ENCODE measurements around the gene PPP1R9A.

Gene PPP1R9A

GRCh38 chr7:94912085-94912484, 4.7 kb downstream of the PPP1R9A start:
- no peaks in the 10 kb centered on the region for H3F3A ChIP-seq (ENCODE audit: insufficient read depth)
- no peak overlapping the region for H3K4me2 ChIP-seq (ENCODE audit: low read depth, low read length, poor library complexity, severe bottlenecking)
- no peaks in the 10 kb centered on the region for H3K36me3 ChIP-seq (ENCODE audit: low read length)
- H4K20me1 ChIP-seq (ENCODE audit: low read depth, low read length): no peaks in the 10 kb centered on the region; the same call in 1 of the 2 replicates
- H3K27ac ChIP-seq (ENCODE audit: low read depth, low read length): no peak overlapping the region
- H3K9ac ChIP-seq (ENCODE audit: low read length): no peak overlapping the region
- H3K79me2 ChIP-seq (ENCODE audit: insufficient read depth, low read length): no peaks in the 10 kb centered on the region
- H3K27me3 ChIP-seq (ENCODE audit: low read length): no peaks in the 10 kb centered on the region
- H2AFZ ChIP-seq (ENCODE audit: low read depth, low read length, severe bottlenecking): no peak overlapping the region
- TF ChIP-seq CTCF (IDR thresholded peaks at IDR 0.05; ENCODE audit: insufficient read depth, low read length, poor library complexity, severe bottlenecking) (no peak), EZH2phosphoT487 (conservative IDR thresholded peaks at IDR 0.05; ENCODE audit: low read length) (no peak)
- H3K9me2 ChIP-seq (replicated peaks; ENCODE audit: insufficient read depth, low read length): no peaks in the 10 kb centered on the region
- no peaks in the 10 kb centered on the region for H3K9me3 ChIP-seq (ENCODE audit: insufficient read depth, low read length)
- H3K4me3 ChIP-seq (ENCODE audit: insufficient read depth, low read length, poor library complexity, severe bottlenecking): no peak overlapping the region

DNA sequence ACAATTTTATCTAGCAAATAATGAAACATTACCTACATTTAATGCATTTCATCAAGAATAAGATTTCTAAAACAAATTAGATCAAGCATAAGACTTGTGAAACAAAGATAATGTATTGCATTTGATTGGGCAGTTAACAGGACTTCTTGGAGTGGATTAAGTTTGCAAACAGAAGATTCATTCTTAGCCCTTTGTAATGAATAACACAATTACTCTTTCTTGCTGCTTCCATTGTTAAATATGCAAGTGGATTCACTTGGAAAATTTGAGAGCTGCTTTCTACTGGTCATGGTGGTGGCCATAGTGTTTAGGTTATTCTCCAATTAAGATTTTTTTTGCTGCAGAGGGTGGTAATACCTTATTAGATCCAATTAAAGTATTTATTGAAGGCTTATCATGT, 6.0 kb downstream of the PPP1R9A start:
- H3K27ac ChIP-seq (ENCODE audit: low read depth, low read length): no peak overlapping the region
- H3K9ac ChIP-seq (ENCODE audit: low read length): no peak overlapping the region
- H3K9me3 ChIP-seq (ENCODE audit: insufficient read depth, low read length): no peaks in the 10 kb centered on the region
- H3F3A ChIP-seq (ENCODE audit: insufficient read depth): no peaks in the 10 kb centered on the region
- no peaks in the 10 kb centered on the region for H3K9me2 ChIP-seq (replicated peaks; ENCODE audit: insufficient read depth, low read length)
- TF ChIP-seq EZH2phosphoT487 (conservative IDR thresholded peaks at IDR 0.05; ENCODE audit: low read length) (no peak), CTCF (IDR thresholded peaks at IDR 0.05; ENCODE audit: insufficient read depth, low read length, poor library complexity, severe bottlenecking) (no peak)
- no peaks in the 10 kb centered on the region for H3K79me2 ChIP-seq (ENCODE audit: insufficient read depth, low read length)
- H3K27me3 ChIP-seq (ENCODE audit: low read length): no peaks in the 10 kb centered on the region
- no peaks in the 10 kb centered on the region for H3K36me3 ChIP-seq (ENCODE audit: low read length)
- no peak overlapping the region for H3K4me3 ChIP-seq (ENCODE audit: insufficient read depth, low read length, poor library complexity, severe bottlenecking)
- H2AFZ ChIP-seq (ENCODE audit: low read depth, low read length, severe bottlenecking): no peak overlapping the region
- no peak overlapping the region for H3K4me2 ChIP-seq (ENCODE audit: low read depth, low read length, poor library complexity, severe bottlenecking)
- H4K20me1 ChIP-seq (ENCODE audit: low read depth, low read length): no peaks in the 10 kb centered on the region; the same call in 1 of the 2 replicates

DNA sequence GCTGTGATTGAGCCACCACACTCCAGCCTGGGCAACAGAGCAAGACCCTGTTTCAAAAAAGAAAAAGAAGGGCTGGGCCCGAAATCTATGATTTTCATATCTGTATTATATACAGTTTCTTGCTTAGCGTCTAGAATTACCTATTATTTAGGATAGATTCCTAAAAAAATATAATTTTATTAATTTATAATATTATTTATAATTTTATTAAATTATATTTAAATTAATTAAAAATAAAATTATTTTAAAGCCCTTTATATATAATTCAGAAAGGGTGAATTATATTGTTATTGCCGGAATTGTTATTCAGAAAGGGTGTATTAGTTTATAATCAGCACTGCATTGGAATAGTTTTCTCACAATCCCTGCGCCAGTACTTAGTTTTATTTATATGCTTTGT, 14.5 kb downstream of the PPP1R9A start:
- H3K27me3 ChIP-seq (ENCODE audit: low read length): 0 out of 2 replicates have a peak, but pooled peaks cover 3% of the 10 kb centered on the region
- H3K4me2 ChIP-seq (ENCODE audit: low read depth, low read length, poor library complexity, severe bottlenecking): no peak overlapping the region
- no peaks in the 10 kb centered on the region for H4K20me1 ChIP-seq (ENCODE audit: low read depth, low read length)
- no peak overlapping the region for H3K9ac ChIP-seq (ENCODE audit: low read length)
- no peak overlapping the region for H3K4me3 ChIP-seq (ENCODE audit: insufficient read depth, low read length, poor library complexity, severe bottlenecking)
- H3F3A ChIP-seq (ENCODE audit: insufficient read depth): no peaks in the 10 kb centered on the region
- no peaks in the 10 kb centered on the region for H3K9me3 ChIP-seq (ENCODE audit: insufficient read depth, low read length)
- no peak overlapping the region for H3K27ac ChIP-seq (ENCODE audit: low read depth, low read length)
- TF ChIP-seq CTCF (IDR thresholded peaks at IDR 0.05; ENCODE audit: insufficient read depth, low read length, poor library complexity, severe bottlenecking) (no peak), EZH2phosphoT487 (conservative IDR thresholded peaks at IDR 0.05; ENCODE audit: low read length) (no peak)
- no peaks in the 10 kb centered on the region for H3K36me3 ChIP-seq (ENCODE audit: low read length)
- H2AFZ ChIP-seq (ENCODE audit: low read depth, low read length, severe bottlenecking): no peak overlapping the region
- H3K79me2 ChIP-seq (ENCODE audit: insufficient read depth, low read length): no peaks in the 10 kb centered on the region
- no peaks in the 10 kb centered on the region for H3K9me2 ChIP-seq (replicated peaks; ENCODE audit: insufficient read depth, low read length)

Data from SU-DHL-6 (cell line).